Stimulated activated naive CD8-positive, alpha-beta T cell treated with anti-CD3 and anti-CD28 coated beads, Interleukin-15, Interleukin-2, amounts not matched to agents 100 U/mL and 50 U/mL, for 24 hours (primary cell): Measurements from ENCODE around the gene FAM83B.

Experiments
- ATAC-seq: fragments of 150-1000 bp; cut with Tn5 transposase; one replicate; pipeline ENCODE4 v1.10.0; 2021
- DNase-seq: peaks from one replicate; pipeline ENCODE4 v3.0.0; 2021

FAM83B gene

GRCh38 chr6:54981276-54981609 lies 134.7 kb downstream of the FAM83B start:
- DNase-seq, result no peak
- no peak for ATAC-seq

DNA sequence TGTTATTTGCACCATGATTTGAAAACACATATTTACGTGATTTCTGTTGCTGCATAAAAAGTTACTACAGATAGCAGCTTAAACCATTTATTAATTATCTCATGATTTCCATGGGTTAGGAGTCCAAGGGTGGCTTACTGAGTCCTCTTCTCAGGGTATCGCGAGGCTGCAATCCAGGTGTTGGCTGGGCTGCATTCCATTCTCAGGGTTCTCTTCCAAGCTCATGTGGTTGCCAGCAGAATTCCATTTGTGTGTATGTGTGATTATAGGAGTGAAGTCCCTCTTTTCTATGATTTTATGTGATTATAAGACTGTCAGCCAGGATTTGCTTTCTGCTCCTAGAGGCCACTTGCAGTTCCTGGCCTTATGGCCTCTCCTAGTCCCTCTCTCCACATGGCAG lies 135.1 kb downstream of the FAM83B start:
- no peak for DNase-seq
- ATAC-seq, result no peak

- ATAC-seq (no peak), DNase-seq (no peak)
These were observed 141.2 kb downstream of the FAM83B start for GRCh38 chr6:54987633-54988290.

DNA sequence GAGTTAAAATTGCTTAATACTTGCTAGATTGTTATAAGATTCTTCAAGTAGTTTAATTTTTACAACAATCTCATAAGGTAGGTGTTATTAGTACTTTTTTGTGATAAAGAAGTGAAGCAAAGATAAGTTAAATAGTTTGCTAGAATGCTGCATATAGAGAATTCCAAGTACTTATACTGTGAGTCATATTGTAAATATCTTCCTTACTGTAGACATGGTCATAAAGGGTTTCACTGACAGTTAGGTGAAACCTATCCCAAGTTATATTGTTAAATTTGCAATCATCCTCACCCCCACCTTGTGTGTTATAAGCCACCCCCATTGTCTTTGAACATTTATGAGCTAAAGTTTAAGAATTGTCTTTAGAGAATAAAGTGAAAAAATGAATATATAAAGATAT lies 142.0 kb downstream of the FAM83B start:
- DNase-seq, result no peak
- ATAC-seq, result no peak

DNA sequence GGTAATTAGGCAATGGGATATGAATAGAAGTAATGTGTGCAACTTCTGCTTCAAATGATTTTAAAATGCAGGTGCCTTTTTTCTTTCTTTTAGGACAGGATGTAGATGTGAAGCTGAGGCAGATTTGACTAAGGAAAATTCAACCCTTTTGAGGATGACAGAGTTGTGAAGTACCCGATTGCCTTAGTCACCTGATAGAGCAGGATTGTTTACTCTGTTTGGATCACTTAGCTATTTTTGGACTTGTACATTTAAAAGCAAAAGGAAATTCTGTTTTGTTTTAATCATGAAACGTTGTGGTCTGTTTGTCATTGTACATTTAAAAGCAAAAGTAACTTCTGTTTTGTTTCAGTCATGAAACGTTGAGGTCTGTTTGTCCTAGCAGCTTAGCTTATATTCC lies 143.4 kb downstream of the FAM83B start:
- ATAC-seq (no peak), DNase-seq (no peak)
